Muscle layer of colon (tissue), 2 donors: ENCODE data around the gene IL17RC.
"Not testable (repeated sequence)": the region's sequence is repeated elsewhere in the genome, so short reads cannot be mapped to it uniquely, and the experiment has no call there.

Source experiments
- H3K27ac ChIP-seq: one replicate; pipeline ENCODE4 v1.7.0; 2013; ENCODE audit warnings: low read depth, mild to moderate bottlenecking, low read length, moderate library complexity
- H3K27me3 ChIP-seq, 2 donors: one replicate each; pipeline ENCODE4 v1.7.0; 2013; ENCODE audit warnings: low read length in 2 of 2, mild to moderate bottlenecking in 2 of 2; ENCODE audit not compliant: insufficient read depth in 2 of 2, control insufficient read depth in 1 of 2
- H3K36me3 ChIP-seq: one replicate; pipeline ENCODE4 v1.7.0; 2013; ENCODE audit warnings: mild to moderate bottlenecking, low read length; ENCODE audit not compliant: insufficient read depth
- H3K4me1 ChIP-seq: one replicate; pipeline ENCODE4 v1.7.0; 2013; ENCODE audit warnings: mild to moderate bottlenecking, low read length; ENCODE audit not compliant: insufficient read depth
- H3K4me3 ChIP-seq, 2 donors: one replicate each; pipeline ENCODE4 v1.7.0; 2013; ENCODE audit warnings: low read length in 2 of 2, low read depth in 1 of 2, mild to moderate bottlenecking in 1 of 2, moderate library complexity in 1 of 2
- H3K9ac ChIP-seq: one replicate; pipeline ENCODE4 v1.7.0; 2013; ENCODE audit warnings: low read length
- H3K9me3 ChIP-seq: one replicate; pipeline ENCODE4 v1.7.0; 2013; ENCODE audit warnings: mild to moderate bottlenecking, low read length
- donor health status: abdominal sarcoma.
- donor health status: Adenocarcinoma of cecum.

Gene IL17RC

DNA sequence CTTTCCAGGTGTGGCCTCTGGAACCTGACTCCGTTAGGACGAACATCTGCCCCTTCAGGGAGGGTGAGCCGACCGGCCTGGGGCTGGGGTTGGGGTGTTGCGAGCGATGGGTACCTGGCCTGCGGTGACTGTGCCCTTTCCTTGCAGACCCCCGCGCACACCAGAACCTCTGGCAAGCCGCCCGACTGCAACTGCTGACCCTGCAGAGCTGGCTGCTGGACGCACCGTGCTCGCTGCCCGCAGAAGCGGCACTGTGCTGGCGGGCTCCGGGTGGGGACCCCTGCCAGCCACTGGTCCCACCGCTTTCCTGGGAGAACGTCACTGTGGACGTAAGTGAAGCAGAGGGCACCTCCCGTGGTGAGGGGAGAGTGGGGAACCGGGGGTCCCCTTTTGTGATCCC, 11.3 kb downstream of the IL17RC start:
- Histone ChIP-seq H3K27me3 (no peaks in the 10 kb centered on the region), H3K9me3 (no peaks in the 10 kb centered on the region), H3K4me1 (no peaks in the 10 kb centered on the region), H3K27ac (no peak overlapping the region), H3K36me3 (peaks cover 26% of the 10 kb centered on the region), H3K4me3 (no peak overlapping the region), H3K9ac (no peak overlapping the region)

DNA sequence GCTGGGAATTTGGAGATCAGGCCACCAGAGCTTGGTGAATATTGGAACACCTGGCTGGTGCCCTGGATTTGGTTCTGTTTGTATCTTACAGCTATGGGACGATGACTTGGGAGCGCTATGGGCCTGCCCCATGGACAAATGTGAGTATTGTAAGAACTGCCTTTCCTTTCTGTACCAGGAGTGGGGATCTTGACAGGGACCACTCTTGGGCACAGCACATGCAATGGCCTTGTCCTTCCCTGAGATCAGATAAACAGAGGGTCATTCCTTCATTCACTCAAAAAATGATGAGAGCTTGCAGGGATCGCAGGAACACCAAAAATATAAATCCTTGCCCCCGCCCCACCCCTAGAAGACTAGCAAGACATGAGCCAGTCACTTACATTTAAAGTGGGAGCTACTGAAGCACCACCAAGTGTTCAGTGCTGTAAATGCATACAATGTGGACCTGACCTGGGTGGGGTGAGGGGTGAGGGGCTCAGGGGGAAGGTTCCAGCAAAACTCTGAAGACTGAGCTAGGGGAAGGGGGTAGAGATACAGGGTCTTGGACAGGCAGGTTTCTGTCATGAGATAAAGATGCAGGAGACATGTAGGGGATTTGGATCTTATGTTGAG, 14.0 kb downstream of the IL17RC start:
- H3K4me3 ChIP-seq, result no peak overlapping the region

DNA sequence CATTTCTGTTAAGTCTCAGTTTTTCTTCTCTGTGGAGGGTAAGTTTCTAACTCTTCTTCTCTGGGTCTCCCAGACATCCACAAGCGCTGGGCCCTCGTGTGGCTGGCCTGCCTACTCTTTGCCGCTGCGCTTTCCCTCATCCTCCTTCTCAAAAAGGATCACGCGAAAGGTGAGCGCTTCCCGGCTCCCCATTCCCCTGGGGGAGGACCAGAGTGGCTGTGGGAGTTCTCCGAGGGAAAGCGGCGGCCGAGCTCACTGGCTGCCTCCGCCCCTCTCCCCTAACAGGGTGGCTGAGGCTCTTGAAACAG, 15.6 kb downstream of the IL17RC start:
- H3K9ac ChIP-seq, result no peak overlapping the region

More for the DNA sequence above, 14.0 kb downstream of the IL17RC start:
- Histone ChIP-seq H3K36me3 (peaks cover 25% of the 10 kb centered on the region), H3K9me3 (no peaks in the 10 kb centered on the region), H3K4me1 (peaks cover 17% of the 10 kb centered on the region), H3K27ac (no peak overlapping the region), H3K27me3 (no peaks in the 10 kb centered on the region), H3K9ac (no peak overlapping the region)

GRCh38 chr3:9932843-9933560, 16.1 kb downstream of the IL17RC start:
- peaks cover 38% of the 10 kb centered on the region for H3K36me3 ChIP-seq
- peak overlapping the region; percentile 95 for H3K27ac ChIP-seq
- H3K9ac ChIP-seq, result no peak overlapping the region
- H3K27me3 ChIP-seq, result no peaks in the 10 kb centered on the region
- H3K4me1 ChIP-seq, result peaks cover 17% of the 10 kb centered on the region
- peak overlapping the region; percentile 89 to 94 for H3K4me3 ChIP-seq
- H3K9me3 ChIP-seq, result no peaks in the 10 kb centered on the region

More for the DNA sequence above, 15.6 kb downstream of the IL17RC start:
- Histone ChIP-seq H3K27me3 (no peaks in the 10 kb centered on the region), H3K9me3 (no peaks in the 10 kb centered on the region), H3K27ac (peak overlapping the region; percentile 95), H3K36me3 (peaks cover 33% of the 10 kb centered on the region), H3K4me3 (peak overlapping the region; percentile 89 to 94), H3K4me1 (peaks cover 17% of the 10 kb centered on the region)

- peak within 1 kb of the TSS; percentile 78 for H3K9ac ChIP-seq
- no peaks in the 10 kb centered on the region for H3K27me3 ChIP-seq
- H3K4me3 ChIP-seq, result peak within 1 kb of the TSS; percentile 89 to 94
- H3K4me1 ChIP-seq, result peaks cover 17% of the 10 kb centered on the region
- peak within 1 kb of the TSS; percentile 95 for H3K27ac ChIP-seq
- H3K36me3 ChIP-seq, result peaks cover 40% of the 10 kb centered on the region
- H3K9me3 ChIP-seq, result no peaks in the 10 kb centered on the region
Measured at GRCh38 chr3:9933561-9934234, 16.8 kb downstream of the IL17RC start, which contains the start of gene CRELD1. Gene CRELD1, plus strand, starts transcription at chr3:9933834. Its CDS starts 605 bp downstream, at chr3:9934439.

- Histone ChIP-seq H3K9ac (peak overlapping the region; percentile 78), H3K27me3 (no peaks in the 10 kb centered on the region), H3K4me3 (peak overlapping the region; percentile 89 to 94), H3K27ac (peak overlapping the region; percentile 95), H3K9me3 (no peaks in the 10 kb centered on the region), H3K36me3 (peaks cover 38% of the 10 kb centered on the region), H3K4me1 (peaks cover 17% of the 10 kb centered on the region)
Measured at GRCh38 chr3:9934235-9934621, 17.3 kb downstream of the IL17RC start.

GRCh38 chr3:9934993-9935392, 18.1 kb downstream of the IL17RC start:
- Histone ChIP-seq H3K4me3 (peak overlapping the region in 1 of 2 donors; percentile 94), H3K27ac (no peak overlapping the region), H3K9me3 (no peaks in the 10 kb centered on the region), H3K36me3 (peaks cover 30% of the 10 kb centered on the region), H3K27me3 (no peaks in the 10 kb centered on the region), H3K4me1 (peaks cover 17% of the 10 kb centered on the region), H3K9ac (no peak overlapping the region)

GRCh38 chr3:9935966-9936510, 19.1 kb downstream of the IL17RC start:
- Histone ChIP-seq H3K4me3 (no peak overlapping the region), H3K27ac (no peak overlapping the region), H3K9ac (no peak overlapping the region), H3K9me3 (no peaks in the 10 kb centered on the region), H3K4me1 (peaks cover 17% of the 10 kb centered on the region), H3K27me3 (no peaks in the 10 kb centered on the region), H3K36me3 (peaks cover 24% of the 10 kb centered on the region)

DNA sequence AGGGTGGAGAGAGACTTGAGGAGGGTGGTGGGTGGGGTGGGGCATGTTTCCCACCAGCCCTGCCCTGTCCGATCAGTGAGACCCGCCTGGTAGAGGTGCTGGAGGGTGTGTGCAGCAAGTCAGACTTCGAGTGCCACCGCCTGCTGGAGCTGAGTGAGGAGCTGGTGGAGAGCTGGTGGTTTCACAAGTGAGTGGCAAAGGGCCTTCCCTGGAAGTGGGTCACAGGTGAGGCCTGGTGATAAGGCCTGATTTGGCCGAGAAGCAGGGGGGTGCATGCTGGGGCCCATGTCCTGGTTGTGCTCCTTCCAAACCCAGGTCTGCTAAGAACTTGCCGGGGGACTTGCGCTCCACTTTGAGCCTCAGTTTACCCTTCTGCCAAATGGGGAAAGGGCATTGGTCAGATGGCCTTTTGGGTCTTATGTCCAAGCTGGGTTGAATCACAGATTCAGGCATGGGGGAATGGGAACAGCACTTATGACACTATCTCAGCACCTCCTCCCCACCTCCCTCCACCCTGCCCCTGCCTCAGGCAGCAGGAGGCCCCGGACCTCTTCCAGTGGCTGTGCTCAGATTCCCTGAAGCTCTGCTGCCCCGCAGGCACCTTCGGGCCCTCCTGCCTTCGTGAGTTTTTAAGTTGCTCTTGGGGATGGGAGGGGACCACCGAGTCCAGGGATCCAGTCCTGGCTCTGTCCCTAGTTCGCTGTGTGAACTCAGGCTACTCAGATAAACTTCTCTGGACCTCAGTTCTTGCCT, 20.8 kb downstream of the IL17RC start:
- no peaks in the 10 kb centered on the region for H3K9me3 ChIP-seq
- H3K27ac ChIP-seq, result no peak overlapping the region
- H3K4me3 ChIP-seq, result no peak overlapping the region
- no peaks in the 10 kb centered on the region for H3K27me3 ChIP-seq
- H3K4me1 ChIP-seq, result peaks cover 17% of the 10 kb centered on the region
- no peak overlapping the region for H3K9ac ChIP-seq
- peaks cover 30% of the 10 kb centered on the region for H3K36me3 ChIP-seq

GRCh38 chr3:9938966-9939365, 22.1 kb downstream of the IL17RC start:
- H3K4me1 ChIP-seq, result peaks cover 17% of the 10 kb centered on the region
- no peak overlapping the region for H3K4me3 ChIP-seq
- no peaks in the 10 kb centered on the region for H3K9me3 ChIP-seq
- no peak overlapping the region for H3K27ac ChIP-seq
- H3K27me3 ChIP-seq, result no peaks in the 10 kb centered on the region
- peaks cover 42% of the 10 kb centered on the region for H3K36me3 ChIP-seq
- H3K9ac ChIP-seq, result no peak overlapping the region

- not testable (repeated sequence) for H3K9me3 ChIP-seq
Measured at GRCh38 chr3:9939906-9940305, 23.0 kb downstream of the IL17RC start.

More at GRCh38 chr3:9939906-9940305, 23.0 kb downstream of the IL17RC start:
- H3K4me1 ChIP-seq, H3K27me3 ChIP-seq, H3K27ac ChIP-seq, H3K4me3 ChIP-seq, H3K9ac ChIP-seq: not testable (repeated sequence)
- peaks cover 48% of the 10 kb centered on the region for H3K36me3 ChIP-seq
